Fibroblast of lung (primary cell): ENCODE data around the gene DDR1. TPM values are rescaled to one million over a fixed set of nuclear protein-coding genes. Genes with fewer than 3 reads are reported as not detected.
A peak's percentile ranks its signal among the peaks of the same experiment; 100 is the strongest.
"Not testable (repeated sequence)": the region's sequence is repeated elsewhere in the genome, so short reads cannot be mapped to it uniquely, and the experiment has no call there.

Experiments
- DNase-seq, 2 donors: peaks; one replicate each; pipeline versions ENCODE4 v3.0.0 to v3.0.0-alpha.2; 2010; ENCODE audit warnings: low read depth in 2 of 2
- H2AFZ ChIP-seq: 2 replicates; pipeline ENCODE4 v1.5.1; 2012; ENCODE audit warnings: low read length, control low read depth, inconsistent platforms
- H3K27ac ChIP-seq: 2 replicates; pipeline ENCODE4 v1.5.1; 2011; ENCODE audit warnings: low read length, control low read depth; ENCODE audit not compliant: insufficient read depth
- H3K27me3 ChIP-seq: 2 replicates; pipeline ENCODE4 v1.5.1; 2011; ENCODE audit warnings: mild to moderate bottlenecking, low read length; ENCODE audit not compliant: control insufficient read depth, insufficient read depth
- H3K36me3 ChIP-seq: 2 replicates; pipeline ENCODE4 v1.5.1; 2011; ENCODE audit warnings: low read length; ENCODE audit not compliant: control insufficient read depth, insufficient read depth
- H3K4me1 ChIP-seq: 2 replicates; pipeline ENCODE4 v1.5.1; 2011; ENCODE audit warnings: low read length; ENCODE audit not compliant: control insufficient read depth, insufficient read depth; ENCODE audit errors: extremely low read depth
- H3K4me2 ChIP-seq: 2 replicates; pipeline ENCODE4 v1.5.1; 2011; ENCODE audit warnings: low read length, control low read depth; ENCODE audit not compliant: insufficient read depth; ENCODE audit errors: extremely low read depth
- H3K4me3 ChIP-seq, 4 experiments: fragments of 200-600 bp in 1 of 4; sonication (generic) in 1 of 4; replicated peaks in 1 of 4; 2 replicates each; pipeline ENCODE4 v1.5.1; 2011 to 2016; ENCODE audit warnings: low read length in 4 of 4, low read depth in 3 of 4, mild to moderate bottlenecking in 3 of 4, control low read depth in 2 of 4, inconsistent platforms in 1 of 4, mixed read lengths in 1 of 4; ENCODE audit not compliant: insufficient read depth in 1 of 4; ENCODE audit errors: control extremely low read depth in 1 of 4
- H3K79me2 ChIP-seq: 2 replicates; pipeline ENCODE4 v1.5.1; 2012; ENCODE audit warnings: mild to moderate bottlenecking, low read length, inconsistent platforms; ENCODE audit not compliant: control insufficient read depth, insufficient read depth
- H3K9ac ChIP-seq: 2 replicates; pipeline ENCODE4 v1.5.1; 2011; ENCODE audit warnings: mild to moderate bottlenecking, low read length, control low read depth; ENCODE audit not compliant: insufficient read depth
- H3K9me3 ChIP-seq: 2 replicates; pipeline ENCODE4 v1.5.1; 2012; ENCODE audit warnings: low read depth, low read length; ENCODE audit not compliant: control insufficient read depth, insufficient read depth
- H4K20me1 ChIP-seq: 2 replicates; pipeline ENCODE4 v1.5.1; 2011; ENCODE audit warnings: low read length; ENCODE audit not compliant: control insufficient read depth, insufficient read depth; ENCODE audit errors: extremely low read depth
- CTCF ChIP-seq, 2 donors: IDR thresholded peaks in 1 of 2; conservative IDR thresholded peaks in 1 of 2; 1 replicate in 1 of 2; 2 replicates in 1 of 2; pipeline ENCODE4 v1.5.1; 2011 to 2012; ENCODE audit warnings: low read length in 2 of 2, control low read depth in 1 of 2, inconsistent platforms in 1 of 2, low read depth in 1 of 2, mild to moderate bottlenecking in 1 of 2
- EZH2 ChIP-seq: IDR thresholded peaks from 2 replicates; pipeline ENCODE4 v1.5.1; 2012; ENCODE audit warnings: low read length, control low read depth, mild to moderate bottlenecking; ENCODE audit errors: missing control alignments
- polyA plus RNA-seq, 2 donors: library from polyadenylated mRNA; depleted of rRNA in 1 of 2; stranded (reverse) in 1 of 2; unstranded in 1 of 2; fragments of >200 nt; gene quantifications; 2 replicates each; pipeline ENCODE4 v1.2.1, GENCODE V29; 2011 to 2012; ENCODE audit warnings: missing spikeins in 1 of 2
- total RNA-seq: library from RNA; depleted of rRNA; stranded (reverse); fragments of >200 nt; gene quantifications from 2 replicates; pipeline ENCODE4 v1.2.1, GENCODE V29; 2014

The DDR1 gene
- total and polyA plus RNA-seq, 2 donors (not counting 1 experiment from before 2014, with no cell fraction given) = 10.9 to 17.5 TPM

GRCh38 chr6:30926644-30927043 is 42.3 kb downstream of the DDR1 start:
- no peaks in the 10 kb centered on the region for H3K4me1 ChIP-seq
- peaks cover 3% of the 10 kb centered on the region for H3K27me3 ChIP-seq
- H3K9ac ChIP-seq = no peak overlapping the region
- H3K27ac ChIP-seq = no peak overlapping the region
- no peak overlapping the region for H3K4me3 ChIP-seq
- TF ChIP-seq EZH2 (no peak), CTCF (conservative IDR thresholded peaks at IDR 0.05 in 1 of 2, IDR thresholded peaks at IDR 0.05 in 1 of 2; ENCODE audit: low read depth in 1 of 2, low read length in 2 of 2) (no peak)
- DNase-seq = peak in 1 of 2 donors; percentile 58
- H2AFZ ChIP-seq = no peak overlapping the region
- H3K36me3 ChIP-seq = peaks cover 5% of the 10 kb centered on the region
- H3K9me3 ChIP-seq = no peaks in the 10 kb centered on the region
- no peaks in the 10 kb centered on the region for H4K20me1 ChIP-seq
- H3K4me2 ChIP-seq = no peak overlapping the region
- H3K79me2 ChIP-seq = no peaks in the 10 kb centered on the region

GRCh38 chr6:30927080-30927479 is 42.8 kb downstream of the DDR1 start:
- not testable (repeated sequence) for H3K4me2 ChIP-seq, H2AFZ ChIP-seq, H3K9ac ChIP-seq, H3K27ac ChIP-seq, H3K79me2 ChIP-seq, H3K9me3 ChIP-seq, DNase-seq, H3K27me3 ChIP-seq, H3K4me3 ChIP-seq, H4K20me1 ChIP-seq, H3K4me1 ChIP-seq, H3K36me3 ChIP-seq

GRCh38 chr6:30928677-30929076 is 44.4 kb downstream of the DDR1 start:
- H3K4me2 ChIP-seq = no peak overlapping the region
- no peak overlapping the region for H2AFZ ChIP-seq
- no peaks in the 10 kb centered on the region for H3K4me1 ChIP-seq
- no peak overlapping the region for H3K4me3 ChIP-seq
- H3K79me2 ChIP-seq = no peaks in the 10 kb centered on the region
- no peak overlapping the region for H3K9ac ChIP-seq
- TF ChIP-seq CTCF (conservative IDR thresholded peaks at IDR 0.05 in 1 of 2, IDR thresholded peaks at IDR 0.05 in 1 of 2; ENCODE audit: low read depth in 1 of 2, low read length in 2 of 2) (no peak), EZH2 (no peak)
- no peaks in the 10 kb centered on the region for H3K9me3 ChIP-seq
- DNase-seq = no peak
- no peak overlapping the region for H3K27ac ChIP-seq
- H3K27me3 ChIP-seq = peaks cover 7% of the 10 kb centered on the region
- no peaks in the 10 kb centered on the region for H4K20me1 ChIP-seq
- H3K36me3 ChIP-seq = no peaks in the 10 kb centered on the region
